DOHH2 (cell line): ENCODE measurements around the gene LRRC3B.

ENCODE experiments used
- H3F3A ChIP-seq: fragments of 200-600 bp; sonication (generic), shearing (Covaris generic); 2 replicates; pipeline ENCODE4 v1.6.0; 2016; ENCODE audit warnings: antibody characterized with exemption, mild to moderate bottlenecking; ENCODE audit not compliant: control insufficient read depth, insufficient read depth
- H3K27ac ChIP-seq: fragments of 200-600 bp; sonication (generic); 2 replicates; pipeline ENCODE4 v1.5.1; 2014; ENCODE audit warnings: low read depth, mild to moderate bottlenecking, low read length, moderate library complexity
- H3K27me3 ChIP-seq: fragments of 200-600 bp; sonication (generic); 2 replicates; pipeline ENCODE4 v1.6.1; 2014; ENCODE audit warnings: mild to moderate bottlenecking, low read length, mixed read lengths; ENCODE audit not compliant: control insufficient read depth
- H3K36me3 ChIP-seq: fragments of 200-600 bp; sonication (generic); 2 replicates; pipeline ENCODE4 v1.6.1; 2014; ENCODE audit warnings: mild to moderate bottlenecking, low read length, moderate library complexity, mixed read lengths; ENCODE audit not compliant: control insufficient read depth
- H3K4me1 ChIP-seq: fragments of 200-600 bp; sonication (generic); 2 replicates; pipeline ENCODE4 v1.6.1; 2014; ENCODE audit warnings: mild to moderate bottlenecking, low read length, mixed read lengths; ENCODE audit not compliant: control insufficient read depth
- H3K4me2 ChIP-seq: fragments of 200-600 bp; sonication (generic); 2 replicates; pipeline ENCODE4 v1.6.0; 2014; ENCODE audit warnings: mild to moderate bottlenecking, low read length, moderate library complexity
- H3K4me3 ChIP-seq: fragments of 200-600 bp; sonication (generic); 2 replicates; pipeline ENCODE4 v1.5.1; 2014; ENCODE audit warnings: mild to moderate bottlenecking, low read length, mixed read lengths
- H3K79me2 ChIP-seq: fragments of 200-600 bp; sonication (generic); 2 replicates; pipeline ENCODE4 v1.6.1; 2014; ENCODE audit warnings: mild to moderate bottlenecking, low read length, mixed read lengths; ENCODE audit not compliant: control insufficient read depth
- H3K9me2 ChIP-seq: fragments of 200-600 bp; sonication (generic); replicated peaks from 2 replicates; pipeline ENCODE4 v1.6.1; 2014; ENCODE audit warnings: mild to moderate bottlenecking, low read length, mixed read lengths; ENCODE audit not compliant: control insufficient read depth
- H3K9me3 ChIP-seq: fragments of 200-600 bp; sonication (generic); 2 replicates; pipeline ENCODE4 v1.6.1; 2014; ENCODE audit warnings: antibody characterized with exemption, low read length, mixed read lengths; ENCODE audit not compliant: control insufficient read depth, insufficient read depth
- H4K20me1 ChIP-seq: fragments of 200-600 bp; sonication (generic); 2 replicates; pipeline ENCODE4 v1.6.0; 2014; ENCODE audit warnings: low read depth, mild to moderate bottlenecking, antibody characterized with exemption, low read length, moderate library complexity; ENCODE audit not compliant: control insufficient read depth, insufficient read depth
- CTCF ChIP-seq: fragments of 200-600 bp; sonication (generic); IDR thresholded peaks from one replicate; pipeline ENCODE4 v1.5.1; 2014; ENCODE audit warnings: antibody characterized with exemption, mild to moderate bottlenecking, low read depth, low read length; ENCODE audit not compliant: poor library complexity, severe bottlenecking
- EZH2phosphoT487 ChIP-seq: fragments of 200-600 bp; sonication (generic); IDR thresholded peaks from 2 replicates; pipeline ENCODE4 v1.6.1; 2017; ENCODE audit warnings: borderline replicate concordance, mild to moderate bottlenecking, antibody characterized with exemption, low read length, moderate library complexity, mixed read lengths

Gene LRRC3B

GRCh38 chr3:26687466-26687865 lies 64.9 kb downstream of the LRRC3B start:
- no peaks in the 10 kb centered on the region for H3K9me3 ChIP-seq
- H4K20me1 ChIP-seq: no peaks in the 10 kb centered on the region
- no peak for TF ChIP-seq EZH2phosphoT487
- TF ChIP-seq CTCF: no peak
- H3K4me1 ChIP-seq: no peaks in the 10 kb centered on the region
- no peak overlapping the region for H3K4me3 ChIP-seq
- H3K79me2 ChIP-seq: no peaks in the 10 kb centered on the region
- no peak overlapping the region for H3K27ac ChIP-seq
- H3K27me3 ChIP-seq: no peaks in the 10 kb centered on the region
- no peaks in the 10 kb centered on the region for H3K9me2 ChIP-seq
- H3K4me2 ChIP-seq: no peak overlapping the region
- H3K36me3 ChIP-seq: no peaks in the 10 kb centered on the region
- no peaks in the 10 kb centered on the region for H3F3A ChIP-seq

GRCh38 chr3:26699553-26699952 lies 77.0 kb downstream of the LRRC3B start:
- no peaks in the 10 kb centered on the region for H3K36me3 ChIP-seq
- TF ChIP-seq CTCF: no peak
- TF ChIP-seq EZH2phosphoT487: no peak
- H3K4me1 ChIP-seq: no peaks in the 10 kb centered on the region
- no peak overlapping the region for H3K4me2 ChIP-seq
- H3K27me3 ChIP-seq: no peaks in the 10 kb centered on the region
- no peaks in the 10 kb centered on the region for H3F3A ChIP-seq
- H4K20me1 ChIP-seq: no peaks in the 10 kb centered on the region
- no peaks in the 10 kb centered on the region for H3K9me2 ChIP-seq
- H3K9me3 ChIP-seq: no peaks in the 10 kb centered on the region
- no peak overlapping the region for H3K27ac ChIP-seq
- H3K79me2 ChIP-seq: no peaks in the 10 kb centered on the region
- H3K4me3 ChIP-seq: no peak overlapping the region

- Histone ChIP-seq H4K20me1 (no peaks in the 10 kb centered on the region), H3F3A (no peaks in the 10 kb centered on the region), H3K9me3 (no peaks in the 10 kb centered on the region), H3K27me3 (no peaks in the 10 kb centered on the region), H3K4me1 (no peaks in the 10 kb centered on the region), H3K4me3 (no peak overlapping the region), H3K4me2 (no peak overlapping the region), H3K27ac (no peak overlapping the region), H3K9me2 (no peaks in the 10 kb centered on the region), H3K79me2 (no peaks in the 10 kb centered on the region), H3K36me3 (no peaks in the 10 kb centered on the region)
- TF ChIP-seq CTCF (no peak), EZH2phosphoT487 (no peak)
These were observed 80.9 kb downstream of the LRRC3B start for GRCh38 chr3:26703519-26703918.

- no peaks in the 10 kb centered on the region for H3K36me3 ChIP-seq
- no peak overlapping the region for H3K4me2 ChIP-seq
- no peak overlapping the region for H3K27ac ChIP-seq
- no peaks in the 10 kb centered on the region for H3K9me3 ChIP-seq
- H3K27me3 ChIP-seq: no peaks in the 10 kb centered on the region
- H3K4me3 ChIP-seq: no peak overlapping the region
- H3K4me1 ChIP-seq: no peaks in the 10 kb centered on the region
- TF ChIP-seq EZH2phosphoT487: no peak
- no peak for TF ChIP-seq CTCF
- no peaks in the 10 kb centered on the region for H3F3A ChIP-seq
- H3K79me2 ChIP-seq: no peaks in the 10 kb centered on the region
- no peaks in the 10 kb centered on the region for H4K20me1 ChIP-seq
- H3K9me2 ChIP-seq: no peaks in the 10 kb centered on the region
These were observed 82.2 kb downstream of the LRRC3B start for GRCh38 chr3:26704736-26705135.
